Fibroblast of pulmonary artery (primary cell): ENCODE measurements around the gene COG2.

Experiments used
- DNase-seq: peaks from one replicate; pipeline ENCODE4 v3.0.0-alpha.2; 2010; ENCODE audit warnings: low read depth
- H3K4me3 ChIP-seq: replicated peaks from 2 replicates; pipeline ENCODE4 v1.5.1; 2011; ENCODE audit warnings: low read depth, mild to moderate bottlenecking, control low read depth, low read length, moderate library complexity
- CTCF ChIP-seq: IDR thresholded peaks from 2 replicates; pipeline ENCODE4 v1.5.1; 2011; ENCODE audit warnings: mild to moderate bottlenecking, control low read depth, low read length, inconsistent platforms; ENCODE audit errors: missing control alignments

COG2 gene

DNA sequence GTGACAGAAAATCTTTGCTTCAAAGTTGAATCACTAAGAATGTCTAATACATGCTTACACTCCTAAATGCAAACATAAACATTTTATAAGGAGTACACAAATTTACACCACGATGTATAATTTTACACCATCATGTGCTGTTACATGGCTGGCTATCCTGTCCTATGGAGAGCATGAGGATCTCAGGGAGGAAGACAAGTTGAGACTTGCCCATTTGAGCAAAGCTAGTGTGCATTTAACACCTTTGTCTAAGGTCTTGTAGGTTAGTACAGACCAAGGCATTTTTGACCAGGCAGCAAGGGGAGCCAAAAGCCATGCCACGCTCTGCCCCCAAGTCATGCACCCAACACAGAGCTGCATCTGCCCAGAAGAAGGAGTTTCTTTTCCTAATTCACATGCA lies 14.5 kb upstream of the COG2 start:
- no peak for TF ChIP-seq CTCF

GRCh38 chr1:230629511-230629910 lies 12.8 kb upstream of the COG2 start:
- no peak for TF ChIP-seq CTCF
- no peak overlapping the region for H3K4me3 ChIP-seq
- DNase-seq: no peak

More for the DNA sequence above, 14.5 kb upstream of the COG2 start:
- DNase-seq: no peak
- H3K4me3 ChIP-seq: no peak overlapping the region

DNA sequence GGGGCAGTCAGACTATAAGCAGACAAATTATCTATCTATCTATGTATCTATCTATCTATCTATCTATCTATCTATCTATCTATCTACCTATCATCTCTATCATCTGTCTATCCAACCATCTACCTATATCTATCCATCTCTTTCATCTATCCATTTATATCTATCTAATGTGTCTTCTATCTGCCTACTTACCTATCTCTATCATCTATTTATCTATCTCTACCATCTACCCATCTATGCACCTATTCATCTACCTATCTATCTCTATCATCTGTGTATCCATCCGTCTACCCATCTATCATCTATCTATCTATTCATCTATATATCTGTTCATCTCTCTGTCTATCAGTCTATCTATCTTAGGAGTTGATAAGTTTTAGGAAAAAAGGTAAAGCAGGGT lies 10.8 kb upstream of the COG2 start:
- H3K4me3 ChIP-seq: no peak overlapping the region
- no peak for TF ChIP-seq CTCF
- no peak for DNase-seq

DNA sequence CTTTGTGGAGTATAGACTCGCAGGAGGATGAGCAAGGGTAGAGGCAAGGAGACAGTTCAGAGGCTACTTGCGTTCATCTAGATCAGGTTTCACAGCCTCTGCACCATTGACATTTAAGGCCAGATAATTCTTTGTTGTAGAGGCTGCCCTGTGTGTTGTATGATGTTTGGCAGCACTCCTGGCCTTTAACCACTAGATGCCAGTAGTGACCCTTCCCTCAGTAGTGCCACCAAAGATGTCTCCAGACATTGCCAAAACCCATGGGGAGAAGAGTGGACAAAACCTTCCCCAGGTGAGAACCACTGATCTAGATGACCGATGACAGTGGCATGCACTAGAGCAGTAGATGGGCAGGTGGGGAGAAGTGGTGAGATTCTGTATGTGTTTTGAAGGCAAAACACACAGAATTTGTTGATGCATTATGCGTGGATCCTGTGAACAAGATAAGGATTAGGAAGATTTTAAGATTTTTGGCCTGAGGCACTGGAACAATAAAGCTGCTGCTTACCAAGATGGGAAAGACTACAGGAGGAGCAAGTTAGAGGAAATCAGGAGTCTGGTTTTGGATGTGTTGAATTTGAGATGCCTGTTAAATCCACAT lies 9.9 kb upstream of the COG2 start:
- peak; percentile 38 for DNase-seq
- peak; percentile 56 for TF ChIP-seq CTCF
- no peak overlapping the region for H3K4me3 ChIP-seq

GRCh38 chr1:230633469-230633868 lies 8.8 kb upstream of the COG2 start:
- DNase-seq: no peak
- TF ChIP-seq CTCF: no peak
- no peak overlapping the region for H3K4me3 ChIP-seq

DNA sequence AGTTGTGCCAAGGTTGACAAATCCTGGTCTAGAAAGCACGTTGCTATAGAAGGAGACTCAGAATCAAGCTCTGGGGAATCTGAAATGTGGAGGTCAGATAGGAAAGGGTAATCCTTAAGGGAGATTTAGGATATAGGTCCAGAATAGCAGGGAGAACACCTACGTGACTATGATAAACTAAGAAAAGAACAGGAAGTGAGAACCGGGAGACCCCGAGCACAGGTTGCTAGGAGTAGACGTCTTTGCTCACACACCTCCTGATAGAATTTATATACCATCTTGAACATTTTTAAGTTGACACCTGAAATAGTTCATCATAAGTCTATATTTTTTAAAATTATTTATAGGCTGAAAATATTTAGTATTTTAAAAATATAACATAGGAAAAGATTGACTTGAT lies 7.9 kb upstream of the COG2 start:
- TF ChIP-seq CTCF: no peak

GRCh38 chr1:230636575-230637148 lies 5.6 kb upstream of the COG2 start:
- no peak for TF ChIP-seq CTCF
- no peak for DNase-seq
- no peak overlapping the region for H3K4me3 ChIP-seq

More for the DNA sequence above, 7.9 kb upstream of the COG2 start:
- no peak for DNase-seq
- no peak overlapping the region for H3K4me3 ChIP-seq
